OCI-LY7 (cell line): ENCODE results near the gene VEGFD. TPM values are rescaled to one million over a fixed set of nuclear protein-coding genes. Genes with fewer than 3 reads are reported as not detected.

Experiments
- BruUV-seq: library from RNA; stranded (reverse); fragments of 400-500 nt; replicated peaks from 2 replicates; lab custom pipeline; 2021; lab: Mats Ljungman, UMichigan
- CTCF ChIA-PET: fragments of 300-600 bp; sonication (Branson Sonifier 250); formaldehyde crosslinking; loops from one replicate; lab custom pipeline; 2022; ENCODE audit warnings: antibody characterized with exemption; ENCODE audit not compliant: unreplicated experiment; lab: Charles Lee
- POLR2A ChIA-PET: fragments of 300-600 bp; sonication (Branson Sonifier 250); formaldehyde crosslinking; loops from one replicate; lab custom pipeline; 2022; ENCODE audit warnings: antibody characterized with exemption; lab: Charles Lee
- DNase-seq: peaks from one replicate; pipeline ENCODE4 v3.0.0-alpha.2; 2015; ENCODE audit warnings: low spot score
- H2AFZ ChIP-seq: fragments of 200-600 bp; sonication (generic), shearing (Covaris generic); 2 replicates; pipeline ENCODE4 v1.6.1; 2014; ENCODE audit warnings: mild to moderate bottlenecking, antibody characterized with exemption, low read length, moderate library complexity
- H3K27ac ChIP-seq: fragments of 200-600 bp; sonication (generic); 2 replicates; pipeline ENCODE4 v1.5.1; 2014; ENCODE audit warnings: mixed run types, low read depth, mild to moderate bottlenecking, moderate library complexity, low read length, inconsistent platforms; ENCODE audit not compliant: poor library complexity, severe bottlenecking
- H3K36me3 ChIP-seq: fragments of 200-600 bp; sonication (generic); 2 replicates; pipeline ENCODE4 v1.6.1; 2014; ENCODE audit warnings: mild to moderate bottlenecking, antibody characterized with exemption, low read length, moderate library complexity, mixed read lengths; ENCODE audit not compliant: insufficient read depth
- H3K4me1 ChIP-seq: fragments of 200-600 bp; sonication (generic); 2 replicates; pipeline ENCODE4 v1.5.1; 2014; ENCODE audit warnings: mild to moderate bottlenecking, low read length; ENCODE audit not compliant: insufficient read depth, poor library complexity, severe bottlenecking
- H3K4me2 ChIP-seq: fragments of 200-600 bp; sonication (generic); 2 replicates; pipeline ENCODE4 v1.6.1; 2014; ENCODE audit warnings: mild to moderate bottlenecking, low read length
- H3K4me3 ChIP-seq: fragments of 200-600 bp; sonication (generic); 2 replicates; pipeline ENCODE4 v1.5.1; 2014; ENCODE audit warnings: mild to moderate bottlenecking, low read depth, low read length; ENCODE audit not compliant: poor library complexity, severe bottlenecking
- H3K79me2 ChIP-seq: fragments of 200-600 bp; sonication (generic); 2 replicates; pipeline ENCODE4 v1.6.1; 2016; ENCODE audit warnings: low read depth, mild to moderate bottlenecking, low read length, moderate library complexity, mixed read lengths; ENCODE audit not compliant: insufficient read depth
- H3K9me2 ChIP-seq: fragments of 200-600 bp; sonication (generic); 2 replicates; pipeline ENCODE4 v1.6.1; 2016; ENCODE audit warnings: mild to moderate bottlenecking, low read length, mixed read lengths; ENCODE audit not compliant: insufficient read depth
- H3K9me3 ChIP-seq: fragments of 200-600 bp; sonication (generic); 2 replicates; pipeline ENCODE4 v1.6.1; 2014; ENCODE audit warnings: mild to moderate bottlenecking, mixed run types, low read length, mixed read lengths
- H4K20me1 ChIP-seq: fragments of 200-600 bp; sonication (generic); 2 replicates; pipeline ENCODE4 v1.6.1; 2014; ENCODE audit warnings: mild to moderate bottlenecking, antibody characterized with exemption, low read length, moderate library complexity, mixed read lengths; ENCODE audit not compliant: insufficient read depth
- EZH2phosphoT487 ChIP-seq: fragments of 200-600 bp; sonication (generic); IDR thresholded peaks from 2 replicates; pipeline ENCODE4 v1.6.1; 2018; ENCODE audit warnings: low read depth, borderline replicate concordance, mild to moderate bottlenecking, mixed run types, antibody characterized with exemption, low read length, moderate library complexity, mixed read lengths
- intact Hi-C: fragments of 100-400 bp; cut with micrococcal nuclease; formaldehyde crosslinking; loops from one replicate; pipeline ENCODE4 v1.10.0; 2022; ENCODE audit not compliant: unreplicated experiment
- total RNA-seq, 2 experiments: library from RNA; depleted of rRNA in 1 of 2; stranded (reverse); fragments of >200 nt in 1 of 2; shearing (Covaris generic) in 1 of 2; gene quantifications; 2 replicates each; pipeline ENCODE4 v1.2.3, GENCODE V29; 2014 to 2022
- TF ChIP-seq, protein P1 (sequence below): fragments of 200-600 bp; sonication (generic); conservative IDR thresholded peaks from 2 replicates; pipeline ENCODE4 v1.5.1; 2014; ENCODE audit warnings: mild to moderate bottlenecking, antibody characterized with exemption, low read length, moderate library complexity, mixed read lengths

VEGFD gene
- total RNA-seq, 2 experiments from 2014 or later, result not detected

DNA sequence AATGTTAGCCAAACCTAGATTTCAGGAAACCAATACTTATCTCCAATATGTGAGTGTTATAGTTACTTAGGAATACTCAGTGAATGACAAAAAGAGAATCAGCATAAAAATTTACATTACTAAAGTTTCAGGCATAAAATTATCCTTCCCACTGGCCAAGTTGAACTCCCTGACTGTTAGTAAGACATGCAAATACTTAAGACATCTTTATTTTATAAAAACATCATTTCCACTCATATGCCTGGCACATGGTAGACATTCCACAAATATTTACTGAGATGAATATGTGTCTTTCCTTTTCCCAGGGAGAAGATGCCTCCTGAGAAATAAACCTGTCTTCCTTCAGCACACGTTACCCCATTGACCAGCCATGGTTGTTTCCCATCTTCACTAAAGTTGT lies 7.3 kb downstream of the VEGFD start:
- BruUV-seq, result no TSS peak
- CTCF ChIA-PET, result no interaction called here
- Histone ChIP-seq H3K27ac (no peak overlapping the region), H2AFZ (no peak overlapping the region), H3K36me3 (no peaks in the 10 kb centered on the region), H3K4me1 (no peaks in the 10 kb centered on the region), H3K9me2 (no peaks in the 10 kb centered on the region), H3K4me2 (no peak overlapping the region), H4K20me1 (no peaks in the 10 kb centered on the region), H3K9me3 (no peaks in the 10 kb centered on the region), H3K4me3 (no peak overlapping the region), H3K79me2 (no peaks in the 10 kb centered on the region)
- DNase-seq, result no peak
- TF ChIP-seq, protein P1, sequence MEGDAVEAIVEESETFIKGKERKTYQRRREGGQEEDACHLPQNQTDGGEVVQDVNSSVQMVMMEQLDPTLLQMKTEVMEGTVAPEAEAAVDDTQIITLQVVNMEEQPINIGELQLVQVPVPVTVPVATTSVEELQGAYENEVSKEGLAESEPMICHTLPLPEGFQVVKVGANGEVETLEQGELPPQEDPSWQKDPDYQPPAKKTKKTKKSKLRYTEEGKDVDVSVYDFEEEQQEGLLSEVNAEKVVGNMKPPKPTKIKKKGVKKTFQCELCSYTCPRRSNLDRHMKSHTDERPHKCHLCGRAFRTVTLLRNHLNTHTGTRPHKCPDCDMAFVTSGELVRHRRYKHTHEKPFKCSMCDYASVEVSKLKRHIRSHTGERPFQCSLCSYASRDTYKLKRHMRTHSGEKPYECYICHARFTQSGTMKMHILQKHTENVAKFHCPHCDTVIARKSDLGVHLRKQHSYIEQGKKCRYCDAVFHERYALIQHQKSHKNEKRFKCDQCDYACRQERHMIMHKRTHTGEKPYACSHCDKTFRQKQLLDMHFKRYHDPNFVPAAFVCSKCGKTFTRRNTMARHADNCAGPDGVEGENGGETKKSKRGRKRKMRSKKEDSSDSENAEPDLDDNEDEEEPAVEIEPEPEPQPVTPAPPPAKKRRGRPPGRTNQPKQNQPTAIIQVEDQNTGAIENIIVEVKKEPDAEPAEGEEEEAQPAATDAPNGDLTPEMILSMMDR, result no peak
- no peak for TF ChIP-seq EZH2phosphoT487
- POLR2A ChIA-PET, result no interaction called here
- intact Hi-C loops, result no loop called here

DNA sequence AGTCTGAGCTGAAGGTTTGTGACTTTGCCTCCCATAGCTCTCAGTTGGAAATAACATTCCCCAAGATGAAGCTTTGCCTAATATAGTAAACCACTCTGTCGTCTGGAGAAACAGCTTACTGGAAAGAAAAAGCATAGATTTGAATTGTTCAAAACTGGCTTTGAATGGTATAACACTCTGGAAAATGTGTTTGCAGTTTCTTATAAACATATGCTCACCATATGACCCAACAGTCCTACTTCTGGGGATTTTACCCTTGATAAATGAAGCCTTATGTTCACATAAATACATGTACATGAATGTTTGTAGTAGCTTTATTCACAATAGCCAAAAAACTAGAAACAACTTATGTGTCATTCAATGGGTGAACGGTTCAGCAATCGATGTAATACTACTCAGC lies 10.2 kb downstream of the VEGFD start:
- TF ChIP-seq, protein P1, result no peak
- TF ChIP-seq EZH2phosphoT487, result no peak
- H3K27ac ChIP-seq, result no peak overlapping the region
- H3K9me2 ChIP-seq, result no peaks in the 10 kb centered on the region
- ChIA-PET POLR2A (interaction anchor here (0.6 to 0.8 kb wide), 3 partner anchors 10 to 1613 kb away, joined by 3 to 4 read pairs (median 3); no protein-coding TSS in a partner anchor), CTCF (no interaction called here)
- intact Hi-C loops, result no loop called here
- H3K36me3 ChIP-seq, result no peaks in the 10 kb centered on the region
- no peak overlapping the region for H2AFZ ChIP-seq
- no peaks in the 10 kb centered on the region for H3K4me1 ChIP-seq
- no peaks in the 10 kb centered on the region for H4K20me1 ChIP-seq
- no TSS peak for BruUV-seq
- H3K4me3 ChIP-seq, result no peak overlapping the region
- H3K4me2 ChIP-seq, result no peak overlapping the region
- no peak for DNase-seq
- no peaks in the 10 kb centered on the region for H3K79me2 ChIP-seq
- H3K9me3 ChIP-seq, result no peaks in the 10 kb centered on the region

DNA sequence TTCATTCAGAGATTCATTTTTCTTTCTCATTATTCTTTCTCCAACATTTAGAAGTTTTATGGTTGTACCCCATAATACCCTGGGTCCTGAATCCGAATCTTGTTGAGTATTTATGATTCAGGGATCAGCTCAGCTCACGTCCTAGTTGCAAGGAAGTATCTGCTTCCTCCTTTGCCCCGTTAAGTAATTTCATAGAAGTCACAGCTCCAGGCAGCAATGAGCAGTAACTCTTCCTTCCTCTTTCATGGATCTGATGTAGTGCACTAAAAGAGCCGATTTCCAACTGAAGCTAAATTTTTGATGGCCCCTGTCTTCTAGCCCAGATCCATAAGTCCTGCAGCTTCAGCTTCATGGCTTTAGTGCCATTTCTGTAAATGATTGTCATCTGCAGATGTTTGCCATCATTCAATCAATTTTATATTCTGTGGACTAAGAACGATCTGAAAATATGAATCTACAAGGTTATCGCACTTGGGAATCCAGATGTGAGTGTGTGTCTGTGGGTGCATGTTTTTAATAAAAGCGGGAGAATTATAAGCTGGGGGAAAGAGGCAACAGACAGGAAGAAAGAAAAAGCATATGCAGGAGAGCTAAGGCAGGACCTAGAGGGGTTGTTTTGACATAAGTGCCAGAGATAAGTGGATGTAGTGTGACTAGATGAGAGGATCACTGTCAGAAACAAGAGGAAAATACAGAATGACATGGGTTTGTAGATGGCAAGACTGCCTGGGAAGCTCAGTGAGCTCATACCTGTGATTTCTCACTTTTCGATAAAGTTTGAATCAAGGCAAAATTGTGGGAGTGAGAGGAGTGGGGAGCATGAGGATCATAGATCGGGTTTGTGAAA lies 17.5 kb downstream of the VEGFD start:
- Histone ChIP-seq H3K4me2 (no peak overlapping the region), H3K9me3 (no peaks in the 10 kb centered on the region), H3K79me2 (no peaks in the 10 kb centered on the region), H3K4me3 (no peak overlapping the region), H3K4me1 (no peaks in the 10 kb centered on the region), H3K36me3 (no peaks in the 10 kb centered on the region), H3K9me2 (no peaks in the 10 kb centered on the region), H2AFZ (no peak overlapping the region), H3K27ac (no peak overlapping the region), H4K20me1 (no peaks in the 10 kb centered on the region)
- no peak for TF ChIP-seq EZH2phosphoT487
- TF ChIP-seq, protein P1, result no peak
- ChIA-PET CTCF (no interaction called here), POLR2A (interaction anchor here (0.6 to 1.3 kb wide), 7 partner anchors 9 to 193 kb away, joined by 3 to 8 read pairs (median 3); no protein-coding TSS in a partner anchor)
- no peak for DNase-seq
- intact Hi-C loops, result no loop called here
- BruUV-seq, result no TSS peak
